Lung (tissue), 12 donors: ENCODE measurements around the gene RERE. TPM values are rescaled to one million over a fixed set of nuclear protein-coding genes. Genes with fewer than 3 reads are reported as not detected.

ENCODE experiments used
- ATAC-seq: fragments of 200-7000 bp; cut with Tn5 transposase; one replicate; pipeline ENCODE4 v1.9.1; 2020; ENCODE audit warnings: moderate number of reproducible peaks; ENCODE audit not compliant: insufficient read depth, low FRiP score
- DNase-seq, 3 donors: peaks; one replicate each; pipeline ENCODE4 v3.0.0-alpha.2; 2013 to 2017
- H3K27ac ChIP-seq, 2 donors: one replicate each; pipeline ENCODE4 v1.5.1; 2013; ENCODE audit warnings: mild to moderate bottlenecking in 2 of 2, moderate library complexity in 2 of 2, control low read depth in 1 of 2, inconsistent platforms in 1 of 2, low read depth in 1 of 2, low read length in 1 of 2
- H3K27me3 ChIP-seq, 3 donors: one replicate each; pipeline ENCODE4 v1.5.1; 2013; ENCODE audit warnings: low read length in 2 of 3; ENCODE audit not compliant: control insufficient read depth in 3 of 3, insufficient read depth in 3 of 3
- H3K36me3 ChIP-seq, 4 donors: one replicate each; pipeline ENCODE4 v1.5.1; 2013; ENCODE audit warnings: low read length in 4 of 4, mild to moderate bottlenecking in 1 of 4, moderate library complexity in 1 of 4; ENCODE audit not compliant: control insufficient read depth in 4 of 4, insufficient read depth in 4 of 4
- H3K4me1 ChIP-seq, 5 donors: one replicate each; pipeline ENCODE4 v1.5.1; 2013; ENCODE audit warnings: low read length in 5 of 5, mild to moderate bottlenecking in 2 of 5, moderate library complexity in 1 of 5; ENCODE audit not compliant: control insufficient read depth in 5 of 5, insufficient read depth in 5 of 5
- H3K4me3 ChIP-seq: one replicate; pipeline ENCODE4 v1.5.1; 2013; ENCODE audit warnings: mild to moderate bottlenecking, control low read depth, moderate library complexity
- H3K9ac ChIP-seq, 2 donors: one replicate each; pipeline ENCODE4 v1.5.1; 2013; ENCODE audit warnings: low read length in 2 of 2, control low read depth in 1 of 2; ENCODE audit not compliant: insufficient read depth in 1 of 2
- H3K9me3 ChIP-seq, 4 donors: one replicate each; pipeline ENCODE4 v1.5.1; 2013; ENCODE audit warnings: low read length in 3 of 4, mild to moderate bottlenecking in 1 of 4, moderate library complexity in 1 of 4; ENCODE audit not compliant: control insufficient read depth in 4 of 4, insufficient read depth in 3 of 4
- CTCF ChIP-seq: IDR thresholded peaks from 2 replicates; pipeline ENCODE4 v1.5.1; 2012; ENCODE audit warnings: mild to moderate bottlenecking; ENCODE audit errors: control extremely low read depth, extremely low read depth
- WGBS, 2 donors: extraction: QIAGEN DNeasy Blood & Tissue Kit; methylation state at CpG; one replicate each; pipeline ENCODE4 v1.1.7; 2013; 5-methylcytosine and 5-hydroxymethylcytosine counted together
- polyA plus RNA-seq, 2 donors: library from polyadenylated mRNA; stranded (reverse); fragments of 200-250 nt; gene quantifications; one replicate each; pipeline ENCODE4 v1.2.1, GENCODE V29; 2013
- total RNA-seq, 2 donors: library from RNA; depleted of rRNA in 1 of 2; stranded (reverse); fragments of >200 nt in 1 of 2; gene quantifications; one replicate each; pipeline ENCODE4 v1.2.1, GENCODE V29; 2014 to 2021
- donor health status: control.
- donor health status: control.
- donor health status: Bipolar disorder and iron deficiency.
- donor health status: healthy.
- donor health status: DM: yes; HTN: yes; CAD: no.

Gene RERE
- total and polyA plus RNA-seq, 4 donors, result 21.7 to 207 (median 57.5) TPM

- DNase-seq (no peak), ATAC-seq (no peak)
- H3K9me3 ChIP-seq, result no peaks in the 10 kb centered on the region
- H3K36me3 ChIP-seq, result peaks cover 2 to 13% (median 9%) of the 10 kb centered on the region in 4 donors
- no peak overlapping the region for H3K4me3 ChIP-seq
- H3K27me3 ChIP-seq, result no peaks in the 10 kb centered on the region
- WGBS, 2 donors, result 76 to 78% methylated on average over 10 of the region's 10 CpGs
- no peak overlapping the region for H3K9ac ChIP-seq
- no peak for TF ChIP-seq CTCF
- H3K27ac ChIP-seq, result peak overlapping the region; percentile 1 to 30
- peaks cover 6 to 33% (median 30%) of the 10 kb centered on the region in 5 donors for H3K4me1 ChIP-seq
Measured at GRCh38 chr1:8404460-8405370, 412.7 kb downstream of the RERE start.

- Histone ChIP-seq H3K4me1 (peaks cover 7 to 27% (median 12%) of the 10 kb centered on the region in 5 donors), H3K4me3 (no peak overlapping the region), H3K9ac (no peak overlapping the region), H3K27me3 (no peaks in the 10 kb centered on the region), H3K36me3 (peaks cover 5 to 21% (median 15%) of the 10 kb centered on the region in 4 donors), H3K27ac (no peak overlapping the region), H3K9me3 (no peaks in the 10 kb centered on the region)
- TF ChIP-seq CTCF, result no peak
- 92 to 93% methylated on average over 13 of the region's 13 CpGs for WGBS, 2 donors
- ATAC-seq (no peak), DNase-seq (no peak)
Measured at GRCh38 chr1:8402109-8402710, 415.2 kb downstream of the RERE start.

GRCh38 chr1:8398677-8399076, 418.8 kb downstream of the RERE start:
- DNase-seq (no peak), ATAC-seq (no peak)
- Histone ChIP-seq H3K4me1 (peaks cover 8 to 35% (median 24%) of the 10 kb centered on the region in 5 donors), H3K9ac (no peak overlapping the region), H3K9me3 (no peaks in the 10 kb centered on the region), H3K36me3 (peaks cover 2 to 17% (median 12%) of the 10 kb centered on the region in 4 donors), H3K27ac (peak overlapping the region in 1 of 2 donors; percentile 94), H3K4me3 (no peak overlapping the region), H3K27me3 (no peaks in the 10 kb centered on the region)
- 90 to 93% methylated on average over 5 of the region's 5 CpGs for WGBS, 2 donors
- TF ChIP-seq CTCF, result no peak
